Suppressor macrophage (primary cell): ENCODE data around the gene LHFPL2.

Experiments
- DNase-seq, 4 experiments: peaks; one replicate each; pipeline ENCODE4 v3.0.0-alpha.2; 2020 to 2022

LHFPL2 gene

DNA sequence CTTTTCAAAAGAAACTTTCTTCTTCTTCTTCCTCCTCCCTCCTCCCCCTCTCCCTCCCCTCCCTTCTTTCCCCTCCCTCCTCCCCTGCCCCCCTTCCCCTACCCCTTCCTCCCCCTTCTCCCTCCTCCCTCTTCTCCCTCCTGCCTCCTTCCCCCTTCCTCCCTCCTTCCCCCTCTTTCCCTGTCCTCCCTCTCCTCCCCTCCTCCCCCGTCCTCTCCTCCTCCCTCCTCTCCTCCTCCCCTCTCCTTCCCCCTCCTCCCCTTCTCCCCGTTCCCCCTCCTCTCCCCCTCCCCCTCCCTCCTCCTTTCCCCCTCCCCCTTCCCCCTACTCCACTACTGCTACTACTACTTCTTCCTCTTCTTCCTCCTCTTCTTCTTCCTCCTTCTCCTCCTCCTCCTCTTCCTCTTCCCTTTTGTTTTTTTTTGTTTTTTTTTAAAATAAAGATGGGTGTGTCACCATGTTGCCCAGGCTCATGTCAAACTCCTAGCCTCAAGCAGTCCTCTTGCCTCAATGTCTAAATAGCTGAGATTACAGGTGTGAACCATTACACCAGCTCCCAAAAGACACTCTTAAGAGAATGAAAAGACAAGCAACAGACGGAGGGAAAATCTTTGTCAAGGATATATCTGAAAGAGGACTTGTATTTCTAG, 200.7 kb downstream of the LHFPL2 start:
- no peak for DNase-seq
